Spinal cord (tissue), 10 donors: ENCODE data around the gene BTG2. TPM values are rescaled to one million over a fixed set of nuclear protein-coding genes. Genes with fewer than 3 reads are reported as not detected.

Experiments
- DNase-seq, 6 donors: peaks; one replicate each; pipeline versions ENCODE4 v3.0.0 to v3.0.0-alpha.2; 2013 to 2015; ENCODE audit warnings: low spot score in 6 of 6, low read depth in 4 of 6
- H3K27ac ChIP-seq: one replicate; pipeline ENCODE4 v1.5.1; 2013; ENCODE audit warnings: low read depth, low read length, control low read depth
- H3K27me3 ChIP-seq: one replicate; pipeline ENCODE4 v1.6.1; 2013; ENCODE audit warnings: low read length; ENCODE audit not compliant: control insufficient read depth, insufficient read depth
- H3K36me3 ChIP-seq: one replicate; pipeline ENCODE4 v1.6.1; 2013; ENCODE audit warnings: low read length; ENCODE audit not compliant: control insufficient read depth, insufficient read depth
- H3K4me1 ChIP-seq: one replicate; pipeline ENCODE4 v1.6.1; 2013; ENCODE audit warnings: low read length; ENCODE audit not compliant: control insufficient read depth, insufficient read depth
- H3K4me3 ChIP-seq: one replicate; pipeline ENCODE4 v1.5.1; 2013; ENCODE audit warnings: low read depth, low read length, control low read depth
- H3K9me3 ChIP-seq: one replicate; pipeline ENCODE4 v1.6.1; 2013; ENCODE audit warnings: low read length; ENCODE audit not compliant: control insufficient read depth, insufficient read depth
- WGBS: methylation state at CpG from one replicate; pipeline ENCODE4 v1.1.5; 2013; ENCODE audit warnings: missing lambda C conversion rate; ENCODE audit not compliant: insufficient coverage; 5-methylcytosine and 5-hydroxymethylcytosine counted together
- polyA plus RNA-seq, 2 donors: library from polyadenylated mRNA; unstranded; fragments of 120-200 nt; gene quantifications; one replicate each; pipeline ENCODE4 v1.2.1, GENCODE V29; 2013; ENCODE audit not compliant: insufficient read length in 2 of 2
- total RNA-seq, 2 donors: library from RNA; depleted of rRNA in 1 of 2; stranded (reverse); fragments of 120-200 nt in 1 of 2; fragments of >200 nt in 1 of 2; gene quantifications; one replicate each; pipeline versions ENCODE4 v1.2.3 to v1.2.4, GENCODE V29; 2013 to 2014
- donor health status: healthy.

The BTG2 gene
- total and polyA plus RNA-seq, 4 donors = 28.4 to 39.5 (median 38.1) TPM

DNA sequence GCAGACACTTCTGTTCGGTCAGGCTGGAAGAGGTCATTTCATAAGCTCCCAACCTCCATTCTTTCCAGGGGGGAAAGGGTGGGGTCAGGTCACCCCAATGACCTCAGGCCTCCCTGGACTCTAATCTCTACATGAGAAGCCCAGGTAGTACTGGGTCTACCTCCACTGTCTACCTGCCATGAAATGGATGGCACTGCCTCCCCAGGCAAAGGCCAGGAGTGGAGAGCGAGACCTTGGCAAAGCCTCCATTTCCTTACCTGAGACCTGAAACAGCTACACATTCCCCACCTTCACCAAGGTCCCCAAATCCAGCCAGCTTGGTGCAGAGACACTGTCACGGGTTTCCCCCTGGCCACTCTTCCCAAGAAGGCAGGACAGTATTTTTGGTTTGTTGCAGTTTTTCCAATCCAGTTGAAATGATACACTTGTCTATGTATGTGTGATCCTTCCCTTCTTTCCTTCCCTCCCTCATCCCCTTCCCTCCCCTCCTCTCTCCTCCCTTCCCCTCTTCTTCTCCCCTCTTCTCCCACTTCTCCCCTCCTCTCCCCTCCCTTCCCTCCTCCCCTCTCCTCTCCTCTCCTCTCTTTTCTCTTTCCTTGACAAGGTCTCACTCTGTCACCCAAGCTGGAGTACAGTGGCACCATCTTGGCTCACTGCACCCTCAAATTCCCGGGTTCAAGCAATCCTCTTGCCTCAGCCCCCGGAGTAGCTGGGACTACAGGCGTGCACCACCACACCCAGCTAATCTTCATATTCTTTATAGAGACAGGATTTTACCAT lies 16.1 kb downstream of the BTG2 start:
- Histone ChIP-seq H3K4me1 (peaks cover 45% of the 10 kb centered on the region), H3K27me3 (no peaks in the 10 kb centered on the region)
- WGBS = 94% methylated on average over 4 of the region's 6 CpGs

DNA sequence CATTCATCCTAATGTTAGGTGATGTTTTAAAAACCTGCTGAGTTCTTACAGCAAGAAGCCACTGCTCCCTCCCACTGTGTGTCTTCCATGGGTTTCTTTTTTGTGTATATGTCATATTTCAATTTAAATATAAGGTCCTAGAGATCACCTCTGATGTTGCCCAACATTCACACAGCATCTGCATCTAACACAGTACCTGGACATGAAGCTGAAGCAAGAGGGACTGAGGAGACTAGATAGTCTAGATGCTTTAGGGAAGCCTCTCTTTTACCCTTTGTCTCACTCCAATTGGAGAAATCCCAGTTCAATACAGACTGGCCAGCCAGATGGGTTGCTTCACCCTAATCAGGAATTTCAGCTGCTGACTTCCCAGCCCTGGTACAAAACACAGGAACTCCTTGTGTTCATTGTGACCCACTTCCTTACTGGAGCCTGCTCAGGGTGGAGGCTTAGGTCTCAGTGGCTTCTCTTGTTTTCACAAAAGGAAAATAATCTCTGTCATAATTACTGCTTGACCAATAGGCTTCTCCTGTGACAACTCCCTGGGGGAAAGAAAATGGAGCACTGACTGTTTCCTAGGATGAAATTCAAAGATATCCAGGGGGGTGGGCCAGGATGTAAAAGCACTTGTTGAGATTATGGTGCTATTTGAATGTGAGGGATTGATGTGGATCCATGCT lies 17.3 kb downstream of the BTG2 start:
- DNase-seq = no peak
- H3K27me3 ChIP-seq = no peaks in the 10 kb centered on the region
- H3K4me1 ChIP-seq = peaks cover 56% of the 10 kb centered on the region
- H3K4me3 ChIP-seq = no peak overlapping the region
- H3K36me3 ChIP-seq = no peaks in the 10 kb centered on the region
- peak overlapping the region; percentile 53 for H3K27ac ChIP-seq
- no peaks in the 10 kb centered on the region for H3K9me3 ChIP-seq

More for the DNA sequence above, 16.1 kb downstream of the BTG2 start:
- Histone ChIP-seq H3K27ac (peak overlapping the region; percentile 25), H3K4me3 (no peak overlapping the region), H3K9me3 (no peaks in the 10 kb centered on the region), H3K36me3 (no peaks in the 10 kb centered on the region)
- DNase-seq = no peak

DNA sequence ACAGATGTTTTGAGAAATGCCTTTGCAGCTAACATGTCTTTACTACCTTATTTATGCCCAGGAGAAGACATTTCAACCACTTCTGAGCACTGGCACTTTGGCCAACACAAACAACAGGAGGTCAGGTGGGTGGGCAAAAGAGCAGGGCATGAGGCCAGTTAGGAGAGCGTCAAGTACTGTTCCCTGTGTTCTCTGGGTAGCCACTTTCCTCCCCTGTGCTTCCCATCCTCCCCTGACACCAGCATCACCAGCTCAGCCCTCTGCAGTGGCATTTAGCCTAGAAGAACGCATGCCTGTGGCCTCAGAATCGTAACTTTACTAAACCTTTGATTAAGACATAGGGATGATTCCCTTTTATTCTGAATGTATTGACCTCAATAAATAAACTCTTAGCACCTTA lies 18.3 kb downstream of the BTG2 start:
- Histone ChIP-seq H3K27me3 (no peaks in the 10 kb centered on the region), H3K36me3 (no peaks in the 10 kb centered on the region), H3K27ac (no peak overlapping the region), H3K9me3 (no peaks in the 10 kb centered on the region), H3K4me1 (peaks cover 60% of the 10 kb centered on the region), H3K4me3 (no peak overlapping the region)
- WGBS = 100% methylated on average over 1 of the region's 3 CpGs
- DNase-seq = no peak

DNA sequence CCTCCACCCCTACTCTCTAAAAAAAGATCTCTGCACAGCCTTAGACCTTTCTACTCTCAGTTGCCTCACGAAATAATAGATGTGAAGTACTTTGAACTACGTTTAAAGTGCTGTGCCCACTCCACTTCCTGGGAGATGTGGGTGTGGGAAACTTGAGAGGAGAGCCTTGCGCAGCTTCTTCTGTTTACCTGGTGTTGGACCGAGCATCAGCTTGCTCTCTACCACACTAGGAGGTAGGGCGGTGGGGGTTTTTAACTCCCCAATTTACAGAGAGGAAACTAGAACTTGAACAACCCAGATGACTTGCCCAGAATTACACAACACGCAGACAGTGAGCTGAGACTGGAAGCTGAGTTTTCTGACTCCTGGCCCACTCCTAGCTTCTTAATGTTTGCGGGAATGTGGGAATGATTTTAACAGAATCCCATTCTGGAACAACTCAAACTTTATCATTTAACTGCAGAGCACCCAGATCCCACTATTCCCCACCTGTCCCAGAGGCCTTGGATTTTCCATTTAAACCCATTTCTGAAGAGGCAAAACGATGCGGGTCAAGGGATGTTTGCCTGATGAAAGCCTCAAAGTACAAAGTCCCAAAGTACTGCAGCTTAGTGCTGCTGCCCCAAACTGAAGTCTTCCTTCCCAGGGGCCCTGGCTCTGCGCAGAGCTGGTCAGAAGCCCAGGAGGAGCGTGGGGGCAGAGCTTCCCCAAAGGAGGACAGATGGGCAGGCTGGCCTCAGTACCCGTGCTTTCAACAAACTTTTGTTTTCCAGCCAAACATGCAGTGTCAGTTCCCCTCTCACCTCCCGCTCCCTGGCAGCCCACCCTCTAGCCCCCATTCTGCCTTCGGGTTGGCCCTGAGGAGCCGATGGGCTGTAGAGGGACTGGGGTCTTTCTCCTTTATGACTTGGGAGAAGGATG lies 19.0 kb downstream of the BTG2 start:
- Histone ChIP-seq H3K27ac (peak overlapping the region; percentile 97), H3K4me1 (peaks cover 60% of the 10 kb centered on the region), H3K9me3 (no peaks in the 10 kb centered on the region), H3K4me3 (no peak overlapping the region), H3K36me3 (no peaks in the 10 kb centered on the region), H3K27me3 (no peaks in the 10 kb centered on the region)
- WGBS = 52% methylated on average over 6 of the region's 15 CpGs
- DNase-seq = peak in 1 of 6 donors; percentile 77

DNA sequence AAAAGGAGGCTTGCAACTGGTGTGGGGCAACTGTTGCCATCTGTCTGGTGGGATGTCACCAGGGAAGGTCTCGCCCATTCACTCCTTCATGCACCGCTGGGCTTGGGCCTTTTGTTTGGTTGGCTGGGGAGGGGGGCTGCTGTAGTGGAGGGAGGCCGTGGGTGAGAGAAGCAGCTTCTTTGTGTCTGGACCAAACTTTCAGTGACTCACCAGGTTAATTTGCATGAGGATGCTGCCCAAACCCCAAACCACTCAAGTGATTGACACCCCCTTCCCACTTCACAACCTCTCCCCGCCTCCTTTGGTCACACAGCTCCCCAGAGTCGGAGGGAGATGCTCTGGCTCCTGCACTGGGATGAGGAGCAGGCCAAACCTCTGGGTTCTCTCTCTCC lies 19.7 kb downstream of the BTG2 start:
- DNase-seq = peak in 2 of 6 donors; percentile 78 to 81
- H3K27ac ChIP-seq = peak overlapping the region; percentile 97

DNA sequence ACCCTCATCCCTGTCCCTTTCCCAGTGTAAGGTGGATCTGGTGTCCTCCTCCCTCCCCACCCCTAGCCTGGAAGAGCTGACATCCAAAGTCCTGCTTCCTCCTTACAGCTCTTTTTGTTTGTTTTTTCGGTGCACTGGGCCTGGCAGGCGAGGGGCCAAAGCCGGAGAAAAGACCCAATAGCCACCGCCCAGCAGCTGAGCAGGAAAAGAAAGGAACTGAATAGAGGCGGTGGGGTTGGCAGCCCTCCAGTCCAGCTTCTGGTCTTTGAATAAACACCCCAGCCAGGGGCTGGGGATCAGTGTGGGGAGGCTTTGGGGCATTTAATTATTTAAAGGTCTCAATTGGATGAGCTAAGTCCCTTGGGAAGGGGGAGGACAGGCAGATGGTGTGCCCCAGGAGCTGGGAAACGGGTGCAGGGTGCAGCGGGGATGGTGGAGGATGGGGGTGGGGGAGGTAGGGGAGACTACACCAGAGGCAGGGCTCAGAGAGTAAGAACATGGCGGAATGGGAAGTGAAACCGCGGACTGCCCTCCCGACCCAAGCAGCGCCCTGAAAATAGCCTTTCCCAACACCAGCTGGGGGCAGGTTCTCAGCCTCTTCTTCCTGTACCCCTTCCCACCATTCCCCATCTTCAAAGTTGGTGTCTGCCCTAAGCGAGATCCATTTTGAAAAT lies 20.2 kb downstream of the BTG2 start:
- peak in 3 of 6 donors; percentile 71 to 94 (median 93) for DNase-seq
- no peaks in the 10 kb centered on the region for H3K9me3 ChIP-seq
- H3K27ac ChIP-seq = peak overlapping the region; percentile 97
- H3K4me1 ChIP-seq = peaks cover 60% of the 10 kb centered on the region
- 17% methylated on average over 7 of the region's 13 CpGs for WGBS
- H3K4me3 ChIP-seq = no peak overlapping the region
- H3K36me3 ChIP-seq = no peaks in the 10 kb centered on the region
- H3K27me3 ChIP-seq = no peaks in the 10 kb centered on the region

More for the DNA sequence above, 19.7 kb downstream of the BTG2 start:
- H3K9me3 ChIP-seq = no peaks in the 10 kb centered on the region
- WGBS = 22% methylated on average over 4 of the region's 5 CpGs
- no peak overlapping the region for H3K4me3 ChIP-seq
- no peaks in the 10 kb centered on the region for H3K36me3 ChIP-seq
- no peaks in the 10 kb centered on the region for H3K27me3 ChIP-seq
- peaks cover 60% of the 10 kb centered on the region for H3K4me1 ChIP-seq

DNA sequence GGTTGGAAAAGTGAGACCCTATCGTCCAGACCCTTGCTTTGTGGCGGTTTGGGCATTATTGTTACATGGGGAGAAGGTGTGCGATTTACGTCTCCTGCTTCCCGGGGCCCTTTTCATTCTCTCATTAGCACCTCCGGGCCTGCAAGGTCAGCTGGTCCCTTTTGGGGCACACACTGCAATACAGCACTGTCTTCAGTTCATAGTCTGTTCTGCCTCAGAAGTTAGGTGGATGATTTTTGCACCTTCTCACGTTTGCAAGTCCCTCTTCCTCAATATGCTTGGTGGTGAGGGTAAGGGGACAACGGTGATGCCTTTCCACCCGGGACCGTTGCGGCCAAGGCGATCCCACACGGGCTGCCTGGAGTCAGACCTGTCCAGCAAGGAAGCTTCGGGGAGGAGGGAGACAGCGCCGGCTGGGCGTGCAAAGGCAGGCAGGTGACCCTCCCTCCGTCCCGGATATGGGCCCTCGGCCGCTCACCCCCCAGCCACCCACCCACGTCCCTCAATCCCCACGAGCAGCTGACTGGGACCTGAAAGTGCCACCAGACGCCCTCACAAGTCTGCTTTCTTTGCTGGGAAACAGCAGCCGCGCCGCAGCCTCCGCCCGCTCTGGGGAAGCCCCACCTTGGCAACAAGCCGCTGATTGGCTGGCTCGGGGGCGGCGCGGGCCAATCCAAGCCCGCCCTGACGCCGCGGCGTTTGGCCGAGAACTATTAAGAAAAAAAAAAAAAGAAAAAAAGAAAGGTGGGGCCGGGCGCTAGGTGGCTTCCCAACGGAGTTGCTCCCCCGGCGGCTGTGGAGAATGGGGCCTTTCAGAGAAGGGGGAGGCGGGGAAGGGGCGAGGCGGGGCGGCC lies 21.7 kb downstream of the BTG2 start:
- Histone ChIP-seq H3K36me3 (no peaks in the 10 kb centered on the region), H3K4me1 (peaks cover 46% of the 10 kb centered on the region), H3K9me3 (no peaks in the 10 kb centered on the region), H3K4me3 (peak overlapping the region; percentile 55), H3K27ac (peak overlapping the region; percentile 97), H3K27me3 (no peaks in the 10 kb centered on the region)
- DNase-seq = peak in 5 of 6 donors; percentile 82 to 98 (median 91)
- WGBS = 1% methylated on average over 43 of the region's 49 CpGs

DNA sequence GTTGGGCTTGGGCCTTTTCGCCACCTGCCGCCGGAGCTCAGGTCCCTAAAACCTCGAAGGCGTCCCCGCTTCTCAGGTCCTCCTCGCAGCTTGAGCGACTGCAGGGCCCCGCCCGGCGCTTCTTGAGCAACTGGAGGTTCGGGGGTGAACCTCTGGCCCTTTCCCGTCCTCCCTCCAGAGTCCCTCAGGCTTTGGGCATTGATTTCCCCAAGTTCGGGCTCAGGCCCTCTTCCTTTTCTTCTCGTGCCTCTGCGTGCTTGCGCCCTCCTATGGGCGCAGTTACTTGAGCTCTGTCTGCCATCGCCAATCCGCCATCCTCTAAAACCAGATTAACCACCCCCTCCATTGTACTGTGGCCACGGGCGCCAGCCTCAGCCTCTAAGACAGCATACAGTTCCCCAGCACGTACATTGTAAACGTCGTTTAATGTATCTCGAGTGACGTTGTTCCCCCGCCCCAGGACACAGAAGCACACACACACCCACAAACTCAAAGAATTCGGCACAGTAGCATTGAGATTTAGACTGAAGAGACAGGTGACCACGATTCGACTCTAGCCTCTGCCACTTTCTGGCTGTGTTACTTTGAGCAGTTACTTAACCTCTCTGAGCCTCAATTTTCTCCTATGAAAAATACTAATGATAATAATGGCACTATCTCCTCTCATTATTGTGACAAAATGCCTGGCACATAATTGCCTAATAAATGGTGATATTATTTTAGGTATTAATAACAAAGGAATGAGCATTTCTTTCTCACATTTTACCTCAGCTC lies 22.6 kb downstream of the BTG2 start:
- 6% methylated on average over 31 of the region's 31 CpGs for WGBS
- Histone ChIP-seq H3K27me3 (no peaks in the 10 kb centered on the region), H3K4me1 (peaks cover 46% of the 10 kb centered on the region), H3K27ac (peak overlapping the region; percentile 97), H3K9me3 (no peaks in the 10 kb centered on the region), H3K4me3 (peak overlapping the region; percentile 55), H3K36me3 (no peaks in the 10 kb centered on the region)
- peak in 2 of 6 donors; percentile 88 to 90 for DNase-seq
